Measurements from ENCODE around the gene MAL.

DNA sequence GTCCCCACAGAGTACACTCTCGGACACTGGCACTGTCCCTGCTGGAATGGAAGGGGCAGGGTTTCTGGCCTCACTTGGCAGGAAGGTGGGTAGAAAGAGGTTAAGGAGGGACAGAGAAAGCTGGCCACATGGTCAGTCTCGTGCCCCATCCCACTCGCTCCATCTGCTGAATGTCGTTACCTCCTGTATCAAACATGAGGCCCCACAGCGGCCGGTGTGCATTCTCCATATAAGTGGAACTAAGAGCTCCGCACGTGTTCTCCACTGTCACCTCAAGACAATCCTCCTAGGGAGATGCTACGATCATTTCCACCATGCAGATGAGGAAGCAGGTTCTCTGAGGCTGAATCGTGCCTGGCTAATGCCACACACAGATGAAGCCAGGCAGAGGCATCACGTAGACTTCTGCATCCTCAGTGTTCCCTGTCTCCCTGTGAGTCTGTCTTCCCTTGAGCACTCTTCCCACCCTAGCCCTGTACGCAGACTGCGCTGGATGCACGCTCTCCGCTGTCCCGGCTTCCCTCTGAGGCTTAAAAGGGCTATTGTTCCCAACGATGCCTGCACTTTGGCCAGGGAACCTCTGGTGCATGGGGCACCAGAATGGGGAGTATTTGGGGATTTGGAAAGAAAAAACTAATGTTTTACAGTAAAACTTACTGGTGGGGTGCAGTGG, 35.1 kb downstream of the MAL start:
- no peak for TF ChIP-seq BCLAF1 (IDR thresholded peaks at IDR 0.05)
- no peak for TF ChIP-seq ZNF501 (CRISPR knock-in tag; IDR thresholded peaks at IDR 0.05)
- no peak for TF ChIP-seq NR2F2 (IDR thresholded peaks at IDR 0.05; ENCODE audit: borderline replicate concordance, low read depth)
- TF ChIP-seq, protein P1, sequence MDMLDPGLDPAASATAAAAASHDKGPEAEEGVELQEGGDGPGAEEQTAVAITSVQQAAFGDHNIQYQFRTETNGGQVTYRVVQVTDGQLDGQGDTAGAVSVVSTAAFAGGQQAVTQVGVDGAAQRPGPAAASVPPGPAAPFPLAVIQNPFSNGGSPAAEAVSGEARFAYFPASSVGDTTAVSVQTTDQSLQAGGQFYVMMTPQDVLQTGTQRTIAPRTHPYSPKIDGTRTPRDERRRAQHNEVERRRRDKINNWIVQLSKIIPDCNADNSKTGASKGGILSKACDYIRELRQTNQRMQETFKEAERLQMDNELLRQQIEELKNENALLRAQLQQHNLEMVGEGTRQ (IDR thresholded peaks at IDR 0.05; ENCODE audit: low read depth, low read length): no peak
- TF ChIP-seq, protein P1 (CRISPR knock-in tag; IDR thresholded peaks at IDR 0.05; ENCODE audit: borderline replicate concordance): no peak
- no peak for TF ChIP-seq GABPA (IDR thresholded peaks at IDR 0.05; ENCODE audit: low read depth, low read length)
- no peak for TF ChIP-seq GABPA (CRISPR knock-in tag; IDR thresholded peaks at IDR 0.05; ENCODE audit: low read depth)
- no peak for TF ChIP-seq THAP11 (CRISPR knock-in tag; IDR thresholded peaks at IDR 0.05)

Measured in HepG2 (cell line).